Stimulated activated CD4-positive, alpha-beta T cell treated with anti-CD3 and anti-CD28 coated beads, Interleukin-2, amount 100 ng/mL, for 48 hours (primary cell): ENCODE data around the gene SLC25A48.
A peak's percentile ranks its signal among the peaks of the same experiment; 100 is the strongest.

Source experiments
- DNase-seq, 2 donors: peaks; one replicate each; pipeline ENCODE4 v3.0.0-alpha.2; 2020

SLC25A48 gene

GRCh38 chr5:135885031-135885430 is 50.6 kb downstream of the SLC25A48 start:
- no peak for DNase-seq

- no peak for DNase-seq
Observed at GRCh38 chr5:135886136-135886535, 51.7 kb downstream of the SLC25A48 start.

GRCh38 chr5:135887447-135887864 is 53.0 kb downstream of the SLC25A48 start:
- DNase-seq, result peak; percentile 58 to 61

GRCh38 chr5:135887881-135888614 is 53.6 kb downstream of the SLC25A48 start:
- no peak for DNase-seq

- DNase-seq, result no peak
Observed at GRCh38 chr5:135890296-135890695, 55.8 kb downstream of the SLC25A48 start.

- peak; percentile 34 to 39 for DNase-seq
Observed at GRCh38 chr5:135890867-135891266, 56.4 kb downstream of the SLC25A48 start.

- no peak for DNase-seq
Observed at GRCh38 chr5:135891268-135891667, 56.8 kb downstream of the SLC25A48 start.

GRCh38 chr5:135891791-135892190 is 57.3 kb downstream of the SLC25A48 start:
- DNase-seq, result no peak

GRCh38 chr5:135894276-135894675 is 59.8 kb downstream of the SLC25A48 start:
- DNase-seq, result no peak

- no peak for DNase-seq
Observed at GRCh38 chr5:135894789-135895188, 60.3 kb downstream of the SLC25A48 start.

GRCh38 chr5:135895474-135896006 is 61.1 kb downstream of the SLC25A48 start, which contains the start of gene IL9:
IL9 (minus strand) TSS chr5:135895841; CDS start chr5:135895816, 25 bp downstream.
- DNase-seq, result no peak

GRCh38 chr5:135898651-135899050 is 64.2 kb downstream of the SLC25A48 start:
- DNase-seq, result no peak

- DNase-seq, result no peak
Observed at GRCh38 chr5:135900276-135900675, 65.8 kb downstream of the SLC25A48 start.

GRCh38 chr5:135901633-135902032 is 67.2 kb downstream of the SLC25A48 start:
- no peak for DNase-seq

GRCh38 chr5:135905144-135905543 is 70.7 kb downstream of the SLC25A48 start:
- DNase-seq, result no peak

GRCh38 chr5:135913713-135914626 is 79.5 kb downstream of the SLC25A48 start:
- no peak for DNase-seq

GRCh38 chr5:135915466-135916001 is 81.1 kb downstream of the SLC25A48 start:
- DNase-seq, result no peak

- no peak for DNase-seq
Observed at GRCh38 chr5:135916638-135917263, 82.3 kb downstream of the SLC25A48 start.

GRCh38 chr5:135920199-135920598 is 85.7 kb downstream of the SLC25A48 start:
- DNase-seq, result no peak

GRCh38 chr5:135921388-135921787 is 86.9 kb downstream of the SLC25A48 start:
- no peak for DNase-seq

GRCh38 chr5:135930029-135930948 is 95.8 kb downstream of the SLC25A48 start:
- no peak for DNase-seq

- DNase-seq, result no peak
Observed at GRCh38 chr5:135930949-135931295, 96.5 kb downstream of the SLC25A48 start.
